Nephron (organoid): Measurements from ENCODE around the gene CUX1.
"Not testable (repeated sequence)": the region's sequence is repeated elsewhere in the genome, so short reads cannot be mapped to it uniquely, and the experiment has no call there.

ENCODE experiments used
- H3K27ac Mint-ChIP-seq, 3 experiments: 2 replicates each; pipeline ENCODE4 v1.8.0; 2020; ENCODE audit warnings: mixed read lengths in 3 of 3, mild to moderate bottlenecking in 2 of 3, moderate library complexity in 1 of 3
- H3K27me3 Mint-ChIP-seq: 2 replicates; pipeline ENCODE4 v1.8.0; 2021; ENCODE audit warnings: low read depth, mild to moderate bottlenecking, moderate library complexity, mixed read lengths
- H3K36me3 Mint-ChIP-seq: 2 replicates; pipeline ENCODE4 v1.8.0; 2020; ENCODE audit warnings: low read depth, mixed read lengths
- H3K4me1 Mint-ChIP-seq: 2 replicates; pipeline ENCODE4 v1.8.0; 2020; ENCODE audit warnings: mixed read lengths
- H3K4me3 Mint-ChIP-seq, 3 experiments: 2 replicates each; pipeline ENCODE4 v1.8.0; 2020; ENCODE audit warnings: mild to moderate bottlenecking in 3 of 3, mixed read lengths in 3 of 3, moderate library complexity in 2 of 3
- H3K9me3 Mint-ChIP-seq: 2 replicates; pipeline ENCODE4 v1.8.0; 2020; ENCODE audit warnings: mixed read lengths
- CTCF ChIP-seq, 3 experiments: fragments of 200-600 bp; sonication (generic); IDR thresholded peaks; one replicate each; pipeline ENCODE4 v1.5.0; 2021; ENCODE audit warnings: antibody characterized with exemption in 3 of 3; ENCODE audit not compliant: unreplicated experiment in 3 of 3

CUX1 gene

DNA sequence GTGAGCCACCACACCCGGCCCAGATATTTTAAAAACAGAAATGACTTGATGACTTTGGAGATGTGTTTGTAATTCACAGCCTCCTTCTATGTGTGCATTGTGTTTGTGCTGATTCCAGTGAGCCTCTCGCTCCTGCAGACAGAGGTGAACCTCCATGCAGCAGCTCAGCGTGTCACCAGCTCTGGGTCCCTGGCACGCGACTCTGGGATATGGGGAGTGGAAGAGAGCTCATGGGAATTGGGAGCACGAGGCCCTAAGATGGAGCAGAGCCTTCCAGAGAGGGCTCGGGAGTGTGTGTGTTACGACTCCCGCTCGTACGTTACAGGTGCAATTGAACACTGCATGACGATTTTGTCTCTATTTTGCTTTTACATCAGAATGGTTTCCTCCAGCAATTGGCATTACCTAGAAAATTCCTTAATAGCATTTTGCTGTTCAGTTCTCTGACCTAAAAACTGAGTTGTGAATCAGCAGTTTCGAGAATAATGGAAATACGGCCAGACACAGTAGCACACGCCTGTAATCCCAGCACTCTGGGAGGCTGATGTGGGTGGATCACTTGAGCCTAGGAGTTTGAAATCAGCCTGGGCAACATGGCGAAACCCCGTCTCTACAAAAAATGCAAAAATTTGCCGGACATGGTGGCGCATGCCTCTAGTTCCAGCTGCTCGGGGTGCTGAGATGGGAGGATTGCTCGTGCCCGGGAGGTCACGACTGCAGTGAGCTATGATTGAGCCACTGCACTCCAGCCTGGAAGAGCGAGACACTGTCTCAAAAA, 204.6 kb downstream of the CUX1 start:
- Mint-ChIP-seq H3K4me3 (no peak overlapping the region), H3K27me3 (no peaks in the 10 kb centered on the region), H3K27ac (no peak overlapping the region), H3K36me3 (no peaks in the 10 kb centered on the region), H3K9me3 (no peaks in the 10 kb centered on the region), H3K4me1 (peaks cover 16% of the 10 kb centered on the region)
- TF ChIP-seq CTCF (IDR thresholded peaks at IDR 0.05; ENCODE audit: unreplicated experiment in 3 of 3), result no peak

GRCh38 chr7:102024005-102024768, 206.8 kb downstream of the CUX1 start:
- Mint-ChIP-seq H3K4me3 (no peak overlapping the region), H3K27me3 (no peaks in the 10 kb centered on the region), H3K27ac (peak overlapping the region; percentile 2 to 74 (median 70)), H3K36me3 (peaks cover 8% of the 10 kb centered on the region), H3K9me3 (no peaks in the 10 kb centered on the region), H3K4me1 (peaks cover 16% of the 10 kb centered on the region)
- no peak for TF ChIP-seq CTCF (IDR thresholded peaks at IDR 0.05; ENCODE audit: unreplicated experiment in 3 of 3)

- H3K9me3 Mint-ChIP-seq, result no peaks in the 10 kb centered on the region
- H3K4me1 Mint-ChIP-seq, result peaks cover 16% of the 10 kb centered on the region
- no peak overlapping the region for H3K4me3 Mint-ChIP-seq
- no peak for TF ChIP-seq CTCF (IDR thresholded peaks at IDR 0.05; ENCODE audit: unreplicated experiment in 3 of 3)
- H3K27ac Mint-ChIP-seq, result peak overlapping the region; percentile 2 to 74 (median 70)
- H3K36me3 Mint-ChIP-seq, result peaks cover 15% of the 10 kb centered on the region
- H3K27me3 Mint-ChIP-seq, result no peaks in the 10 kb centered on the region
Observed at GRCh38 chr7:102024769-102025391, 207.5 kb downstream of the CUX1 start.

- not testable (repeated sequence) for H3K4me3 Mint-ChIP-seq
Observed at GRCh38 chr7:102025777-102026176, 208.4 kb downstream of the CUX1 start.

DNA sequence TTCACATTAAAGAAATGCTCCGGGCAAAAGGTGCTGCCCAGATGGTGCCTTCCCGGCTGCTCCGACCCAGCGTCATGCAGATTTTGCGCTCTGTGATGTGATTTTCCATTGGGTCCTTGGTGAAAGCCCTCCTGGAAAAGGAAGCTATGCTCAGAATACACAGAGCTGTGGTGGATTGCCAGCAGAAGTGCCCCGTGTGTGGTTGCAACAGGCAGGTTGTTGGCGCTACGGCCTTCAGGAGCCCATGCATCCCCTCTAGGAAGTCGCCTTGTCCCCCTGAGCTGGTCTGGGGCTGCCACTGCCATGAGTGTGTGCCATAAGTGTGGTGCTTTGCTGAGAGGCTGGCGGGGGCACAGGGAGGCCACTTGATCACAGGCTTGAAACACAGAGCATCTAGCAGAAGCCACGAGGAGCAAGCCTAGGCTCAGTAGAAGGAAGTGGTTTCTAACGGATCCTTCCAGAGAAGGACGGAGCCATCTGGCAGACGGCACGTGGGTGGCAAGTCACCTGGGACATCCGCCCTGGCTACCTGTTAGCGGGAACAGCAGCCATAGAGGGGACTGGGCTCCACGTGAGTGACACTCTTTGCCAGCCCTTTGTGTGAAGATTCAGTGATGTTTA, 210.9 kb downstream of the CUX1 start:
- no peak for TF ChIP-seq CTCF (IDR thresholded peaks at IDR 0.05; ENCODE audit: unreplicated experiment in 3 of 3)
- H3K27me3 Mint-ChIP-seq, result no peaks in the 10 kb centered on the region

More at GRCh38 chr7:102025777-102026176, 208.4 kb downstream of the CUX1 start:
- peaks cover 16% of the 10 kb centered on the region for H3K4me1 Mint-ChIP-seq
- H3K9me3 Mint-ChIP-seq, H3K27ac Mint-ChIP-seq, H3K27me3 Mint-ChIP-seq: not testable (repeated sequence)
- H3K36me3 Mint-ChIP-seq, result peaks cover 15% of the 10 kb centered on the region

DNA sequence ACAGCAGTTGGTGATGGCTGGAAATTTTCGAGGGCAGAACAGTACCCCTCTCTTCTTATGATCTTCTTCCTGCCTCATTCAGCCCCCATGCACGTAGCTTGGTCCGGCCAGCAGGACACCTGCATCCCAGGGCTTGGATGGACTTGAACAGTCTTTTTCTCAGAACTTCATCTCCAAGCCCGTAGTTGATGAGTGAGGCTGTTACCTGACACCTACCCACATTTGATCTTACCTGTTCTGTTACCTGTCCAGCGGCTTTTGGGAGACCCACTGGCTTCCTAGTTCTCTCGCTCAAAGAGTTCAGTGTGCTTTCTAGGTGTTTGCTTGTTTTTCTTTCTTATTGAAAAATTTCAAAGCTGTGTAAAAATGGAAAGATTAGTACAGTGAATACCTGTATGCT, 212.2 kb downstream of the CUX1 start:
- Mint-ChIP-seq H3K27ac (no peak overlapping the region), H3K9me3 (no peaks in the 10 kb centered on the region), H3K27me3 (no peaks in the 10 kb centered on the region), H3K4me1 (peaks cover 3% of the 10 kb centered on the region), H3K36me3 (peaks cover 15% of the 10 kb centered on the region), H3K4me3 (no peak overlapping the region)
- TF ChIP-seq CTCF (IDR thresholded peaks at IDR 0.05; ENCODE audit: unreplicated experiment in 3 of 3), result no peak

More for the DNA sequence above, 210.9 kb downstream of the CUX1 start:
- peaks cover 15% of the 10 kb centered on the region for H3K36me3 Mint-ChIP-seq
- no peak overlapping the region for H3K27ac Mint-ChIP-seq
- H3K9me3 Mint-ChIP-seq, result no peaks in the 10 kb centered on the region
- H3K4me3 Mint-ChIP-seq, result no peak overlapping the region
- peaks cover 13% of the 10 kb centered on the region for H3K4me1 Mint-ChIP-seq
